ENCODE data around the gene NAALADL2.

Gene NAALADL2

DNA sequence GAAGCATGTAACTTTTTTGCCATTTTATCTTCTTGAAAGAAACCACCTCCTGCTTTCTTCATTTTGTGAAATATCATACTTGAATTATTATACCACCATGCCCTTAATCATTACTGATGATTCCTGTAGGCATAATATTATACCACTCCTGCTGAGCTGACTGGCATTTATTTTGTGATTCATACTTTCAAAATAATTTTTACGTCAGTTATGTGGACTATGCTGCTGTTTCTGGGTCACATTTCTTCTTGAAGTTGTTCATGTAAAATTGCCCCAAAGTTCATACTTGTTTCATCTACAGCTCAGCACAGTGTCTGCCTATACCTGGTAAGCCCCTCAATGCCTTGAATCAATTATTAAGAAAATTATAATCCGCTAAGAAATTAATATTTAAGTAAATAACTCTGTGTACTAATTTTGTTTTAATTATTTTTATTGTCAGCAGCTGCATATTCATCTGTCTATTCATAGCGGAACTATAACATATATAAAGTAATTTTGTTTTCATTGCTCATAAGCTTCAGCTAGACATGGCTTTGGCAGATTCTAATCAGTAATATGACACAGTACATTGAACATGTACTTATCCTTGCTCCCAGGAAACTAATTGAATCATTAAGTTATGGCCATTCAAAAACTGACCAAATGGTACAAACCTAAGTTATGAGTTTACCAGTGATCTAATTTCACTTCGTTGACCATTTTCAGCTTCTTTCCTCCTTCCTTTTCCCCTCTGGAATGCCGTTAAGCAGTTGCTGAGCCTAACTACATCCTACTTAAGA lies 160.0 kb downstream of the NAALADL2 start:
- Histone ChIP-seq H3K27me3 (ENCODE audit: insufficient read depth, low read length, poor library complexity) (no peaks in the 10 kb centered on the region), H2AK5ac (ENCODE audit: low read length) (no peak overlapping the region), H3K79me2 (ENCODE audit: control insufficient read depth, insufficient read depth, low read length) (no peaks in the 10 kb centered on the region), H3K4me3 (ENCODE audit: low read length) (no peak overlapping the region), H3K36me3 (ENCODE audit: control insufficient read depth, insufficient read depth, low read length) (no peaks in the 10 kb centered on the region), H4K5ac (ENCODE audit: low read length) (no peak overlapping the region), H3K9ac (ENCODE audit: low read length) (no peak overlapping the region), H3K4ac (ENCODE audit: low read depth, low read length) (no peak overlapping the region), H2BK120ac (ENCODE audit: low read depth, low read length) (no peak overlapping the region), H4K8ac (ENCODE audit: low read depth, low read length) (no peak overlapping the region), H2BK5ac (ENCODE audit: low read length) (no peak overlapping the region), H3K27ac (ENCODE audit: low read depth, low read length) (no peak overlapping the region), H3K23ac (ENCODE audit: low read length) (no peak overlapping the region), H2BK15ac (replicated peaks; ENCODE audit: low read depth) (no peak overlapping the region), H3K18ac (ENCODE audit: low read length) (no peak overlapping the region), H3K56ac (ENCODE audit: low read length) (no peak overlapping the region), H3K4me2 (ENCODE audit: low read length) (no peak overlapping the region), H3K4me1 (ENCODE audit: control insufficient read depth, low read depth, low read length) (no peaks in the 10 kb centered on the region), H3K79me1 (ENCODE audit: low read length) (no peaks in the 10 kb centered on the region)
- no peak for DNase-seq
- WGBS (ENCODE audit: extremely low coverage, insufficient coverage, low lambda C conversion rate), result no CpG with 5 or more reads among the region's 5 CpGs

DNA sequence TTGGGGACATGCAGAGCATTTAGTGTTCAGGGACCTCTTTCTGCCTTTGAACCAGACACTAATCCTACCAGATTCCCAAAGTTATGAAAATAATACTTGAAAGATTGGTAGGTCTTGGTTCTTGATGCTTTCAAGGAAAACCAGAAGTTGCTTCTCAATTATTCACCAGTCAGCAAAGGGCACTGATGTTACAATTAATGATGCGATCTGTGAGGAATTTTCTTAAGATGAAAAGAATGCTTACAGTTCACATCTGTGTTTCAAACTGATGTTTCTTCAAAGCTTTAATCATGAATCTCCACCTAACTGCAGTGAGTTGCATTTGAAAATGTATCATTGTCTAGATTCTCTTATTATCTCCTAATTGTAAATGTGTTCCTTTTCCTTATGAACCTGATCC lies 161.0 kb downstream of the NAALADL2 start:
- Histone ChIP-seq H2BK5ac (ENCODE audit: low read length) (no peak overlapping the region), H3K36me3 (ENCODE audit: control insufficient read depth, insufficient read depth, low read length) (no peaks in the 10 kb centered on the region), H3K4ac (ENCODE audit: low read depth, low read length) (no peak overlapping the region), H4K8ac (ENCODE audit: low read depth, low read length) (no peak overlapping the region), H3K18ac (ENCODE audit: low read length) (no peak overlapping the region), H3K56ac (ENCODE audit: low read length) (no peak overlapping the region), H3K4me3 (ENCODE audit: low read length) (no peak overlapping the region), H2BK120ac (ENCODE audit: low read depth, low read length) (no peak overlapping the region), H3K9ac (ENCODE audit: low read length) (no peak overlapping the region), H3K27me3 (ENCODE audit: insufficient read depth, low read length, poor library complexity) (no peaks in the 10 kb centered on the region), H4K5ac (ENCODE audit: low read length) (no peak overlapping the region), H3K79me1 (ENCODE audit: low read length) (no peaks in the 10 kb centered on the region), H3K4me1 (ENCODE audit: control insufficient read depth, low read depth, low read length) (no peaks in the 10 kb centered on the region), H2BK15ac (replicated peaks; ENCODE audit: low read depth) (no peak overlapping the region), H3K27ac (ENCODE audit: low read depth, low read length) (no peak overlapping the region), H2AK5ac (ENCODE audit: low read length) (no peak overlapping the region), H3K23ac (ENCODE audit: low read length) (no peak overlapping the region), H3K4me2 (ENCODE audit: low read length) (no peak overlapping the region), H3K79me2 (ENCODE audit: control insufficient read depth, insufficient read depth, low read length) (no peaks in the 10 kb centered on the region)
- peak; percentile 4 for DNase-seq
- no CpG with 5 or more reads among the region's 1 CpG for WGBS (ENCODE audit: extremely low coverage, insufficient coverage, low lambda C conversion rate)

DNA sequence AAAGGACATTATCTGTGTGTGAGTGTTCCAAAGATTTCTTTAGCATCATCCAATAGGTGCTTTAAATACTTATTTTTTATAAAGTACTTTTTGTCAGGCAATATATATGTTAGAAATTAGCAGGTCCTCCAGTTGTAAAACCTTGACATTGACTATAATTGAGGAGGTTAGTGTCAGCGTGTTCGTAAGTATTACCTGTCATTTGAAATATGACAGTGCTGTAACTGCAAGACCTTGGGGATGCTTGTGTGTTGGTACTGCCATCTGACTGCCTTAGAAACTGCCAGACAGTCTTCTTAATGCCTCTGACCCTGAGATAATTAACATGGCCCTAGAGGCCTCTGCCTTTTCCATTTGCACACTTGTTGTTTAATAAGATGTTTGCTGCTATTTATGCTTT lies 170.7 kb downstream of the NAALADL2 start:
- H3K4ac ChIP-seq (ENCODE audit: low read depth, low read length), result no peak overlapping the region
- no peak overlapping the region for H3K56ac ChIP-seq (ENCODE audit: low read length)
- no peak overlapping the region for H3K27ac ChIP-seq (ENCODE audit: low read depth, low read length)
- WGBS (ENCODE audit: extremely low coverage, insufficient coverage, low lambda C conversion rate), result no CpG with 5 or more reads among the region's 2 CpGs
- no peak overlapping the region for H4K5ac ChIP-seq (ENCODE audit: low read length)
- no peak overlapping the region for H3K4me3 ChIP-seq (ENCODE audit: low read length)
- H2BK5ac ChIP-seq (ENCODE audit: low read length), result no peak overlapping the region
- no peak overlapping the region for H4K8ac ChIP-seq (ENCODE audit: low read depth, low read length)
- no peaks in the 10 kb centered on the region for H3K27me3 ChIP-seq (ENCODE audit: insufficient read depth, low read length, poor library complexity)
- no peak overlapping the region for H2BK15ac ChIP-seq (replicated peaks; ENCODE audit: low read depth)
- no peak overlapping the region for H2AK5ac ChIP-seq (ENCODE audit: low read length)
- H3K36me3 ChIP-seq (ENCODE audit: control insufficient read depth, insufficient read depth, low read length), result no peaks in the 10 kb centered on the region
- no peaks in the 10 kb centered on the region for H3K79me1 ChIP-seq (ENCODE audit: low read length)
- H3K79me2 ChIP-seq (ENCODE audit: control insufficient read depth, insufficient read depth, low read length), result no peaks in the 10 kb centered on the region
- no peak overlapping the region for H3K23ac ChIP-seq (ENCODE audit: low read length)
- H3K4me2 ChIP-seq (ENCODE audit: low read length), result no peak overlapping the region
- H3K18ac ChIP-seq (ENCODE audit: low read length), result no peak overlapping the region
- DNase-seq, result no peak
- no peak overlapping the region for H3K9ac ChIP-seq (ENCODE audit: low read length)
- H3K4me1 ChIP-seq (ENCODE audit: control insufficient read depth, low read depth, low read length), result no peaks in the 10 kb centered on the region
- H2BK120ac ChIP-seq (ENCODE audit: low read depth, low read length), result no peak overlapping the region

DNA sequence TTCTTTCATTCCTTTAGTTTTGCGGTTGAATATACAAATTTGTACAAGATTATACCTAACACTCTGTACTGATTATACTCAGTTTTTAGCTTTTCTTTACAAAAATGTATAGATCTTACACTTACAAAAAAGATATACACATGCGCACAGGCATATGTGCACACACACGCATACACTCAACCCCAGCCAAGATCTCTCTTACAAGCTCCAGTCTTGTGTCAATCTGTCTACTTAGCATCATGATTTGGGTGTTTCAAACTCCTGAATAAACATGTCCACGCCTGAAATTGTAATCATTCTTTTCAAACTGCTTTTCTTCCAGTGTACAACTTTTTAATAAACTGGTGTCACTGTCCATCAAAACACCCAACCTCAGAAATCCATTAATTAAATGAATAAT lies 180.7 kb downstream of the NAALADL2 start:
- no CpG with 5 or more reads among the region's 4 CpGs for WGBS (ENCODE audit: extremely low coverage, insufficient coverage, low lambda C conversion rate)

DNA sequence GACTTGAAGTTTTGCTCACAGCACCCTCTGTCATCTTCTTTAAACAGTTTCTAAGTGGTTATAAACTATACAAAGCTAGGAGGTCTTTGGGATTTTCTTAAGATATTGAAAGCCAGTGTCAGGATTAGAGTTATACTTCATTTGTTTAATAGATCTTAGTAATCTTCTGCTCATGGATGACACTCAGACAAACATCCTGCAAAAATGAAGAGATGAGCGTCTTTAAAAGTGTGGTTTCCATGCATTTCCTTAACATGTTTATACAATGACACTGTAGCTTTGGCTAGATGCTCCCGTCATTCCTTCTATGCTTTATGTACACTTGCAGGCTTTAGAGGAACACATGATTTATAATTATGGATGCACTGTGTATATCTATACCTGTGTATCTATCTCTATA lies 182.2 kb downstream of the NAALADL2 start:
- H3K9ac ChIP-seq (ENCODE audit: low read length), result no peak overlapping the region
- H3K27me3 ChIP-seq (ENCODE audit: insufficient read depth, low read length, poor library complexity), result no peaks in the 10 kb centered on the region
- H3K56ac ChIP-seq (ENCODE audit: low read length), result no peak overlapping the region
- H2BK120ac ChIP-seq (ENCODE audit: low read depth, low read length), result no peak overlapping the region
- no peaks in the 10 kb centered on the region for H3K36me3 ChIP-seq (ENCODE audit: control insufficient read depth, insufficient read depth, low read length)
- H3K4me3 ChIP-seq (ENCODE audit: low read length), result no peak overlapping the region
- H2BK15ac ChIP-seq (replicated peaks; ENCODE audit: low read depth), result no peak overlapping the region
- H3K4me2 ChIP-seq (ENCODE audit: low read length), result no peak overlapping the region
- DNase-seq, result no peak
- H3K79me1 ChIP-seq (ENCODE audit: low read length), result no peaks in the 10 kb centered on the region
- no peak overlapping the region for H2BK5ac ChIP-seq (ENCODE audit: low read length)
- H3K4me1 ChIP-seq (ENCODE audit: control insufficient read depth, low read depth, low read length), result no peaks in the 10 kb centered on the region
- no peak overlapping the region for H3K27ac ChIP-seq (ENCODE audit: low read depth, low read length)
- WGBS (ENCODE audit: extremely low coverage, insufficient coverage, low lambda C conversion rate), result no CpG with 5 or more reads among the region's 2 CpGs
- no peak overlapping the region for H2AK5ac ChIP-seq (ENCODE audit: low read length)
- H3K4ac ChIP-seq (ENCODE audit: low read depth, low read length), result no peak overlapping the region
- no peaks in the 10 kb centered on the region for H3K79me2 ChIP-seq (ENCODE audit: control insufficient read depth, insufficient read depth, low read length)
- H3K18ac ChIP-seq (ENCODE audit: low read length), result no peak overlapping the region
- H4K8ac ChIP-seq (ENCODE audit: low read depth, low read length), result no peak overlapping the region
- no peak overlapping the region for H3K23ac ChIP-seq (ENCODE audit: low read length)
- no peak overlapping the region for H4K5ac ChIP-seq (ENCODE audit: low read length)

More for the DNA sequence above, 180.7 kb downstream of the NAALADL2 start:
- no peak overlapping the region for H3K18ac ChIP-seq (ENCODE audit: low read length)
- H3K4me3 ChIP-seq (ENCODE audit: low read length), result no peak overlapping the region
- H3K56ac ChIP-seq (ENCODE audit: low read length), result no peak overlapping the region
- no peak overlapping the region for H2AK5ac ChIP-seq (ENCODE audit: low read length)
- no peak overlapping the region for H2BK120ac ChIP-seq (ENCODE audit: low read depth, low read length)
- no peaks in the 10 kb centered on the region for H3K79me2 ChIP-seq (ENCODE audit: control insufficient read depth, insufficient read depth, low read length)
- no peak overlapping the region for H3K4ac ChIP-seq (ENCODE audit: low read depth, low read length)
- no peaks in the 10 kb centered on the region for H3K4me1 ChIP-seq (ENCODE audit: control insufficient read depth, low read depth, low read length)
- H3K4me2 ChIP-seq (ENCODE audit: low read length), result no peak overlapping the region
- no peak overlapping the region for H3K27ac ChIP-seq (ENCODE audit: low read depth, low read length)
- no peak overlapping the region for H2BK5ac ChIP-seq (ENCODE audit: low read length)
- no peak overlapping the region for H3K23ac ChIP-seq (ENCODE audit: low read length)
- H3K36me3 ChIP-seq (ENCODE audit: control insufficient read depth, insufficient read depth, low read length), result no peaks in the 10 kb centered on the region
- no peak overlapping the region for H4K8ac ChIP-seq (ENCODE audit: low read depth, low read length)
- DNase-seq, result no peak
- H4K5ac ChIP-seq (ENCODE audit: low read length), result no peak overlapping the region
- no peaks in the 10 kb centered on the region for H3K79me1 ChIP-seq (ENCODE audit: low read length)
- H2BK15ac ChIP-seq (replicated peaks; ENCODE audit: low read depth), result no peak overlapping the region
- H3K27me3 ChIP-seq (ENCODE audit: insufficient read depth, low read length, poor library complexity), result no peaks in the 10 kb centered on the region
- no peak overlapping the region for H3K9ac ChIP-seq (ENCODE audit: low read length)

DNA sequence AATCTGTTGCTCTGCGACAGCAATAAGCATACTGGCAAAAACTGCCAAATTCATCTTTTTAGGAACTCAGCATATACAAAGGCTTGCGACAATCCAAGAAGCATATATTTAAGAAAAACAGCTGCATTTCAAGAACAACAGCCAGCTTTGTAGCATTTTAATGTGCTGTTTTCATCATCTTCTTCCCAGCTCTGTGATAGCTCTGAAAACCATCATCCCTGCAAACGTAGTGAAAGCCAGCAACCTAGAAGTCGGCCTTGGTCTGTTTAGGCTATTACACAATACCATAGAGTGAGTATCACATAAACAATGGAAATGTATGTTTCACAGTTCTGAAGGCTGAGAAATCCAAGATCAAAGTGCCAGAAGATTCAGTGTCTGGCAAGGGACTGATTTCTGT lies 187.5 kb downstream of the NAALADL2 start:
- H3K27me3 ChIP-seq (ENCODE audit: insufficient read depth, low read length, poor library complexity), result no peaks in the 10 kb centered on the region
- H2BK15ac ChIP-seq (replicated peaks; ENCODE audit: low read depth), result no peak overlapping the region
- no peak overlapping the region for H3K4ac ChIP-seq (ENCODE audit: low read depth, low read length)

More for the DNA sequence above, 187.5 kb downstream of the NAALADL2 start:
- H2AK5ac ChIP-seq (ENCODE audit: low read length), result no peak overlapping the region
- no peak for DNase-seq
- no CpG with 5 or more reads among the region's 4 CpGs for WGBS (ENCODE audit: extremely low coverage, insufficient coverage, low lambda C conversion rate)
- no peak overlapping the region for H3K18ac ChIP-seq (ENCODE audit: low read length)
- H4K8ac ChIP-seq (ENCODE audit: low read depth, low read length), result no peak overlapping the region
- no peak overlapping the region for H3K9ac ChIP-seq (ENCODE audit: low read length)
- no peaks in the 10 kb centered on the region for H3K4me1 ChIP-seq (ENCODE audit: control insufficient read depth, low read depth, low read length)
- no peaks in the 10 kb centered on the region for H3K79me1 ChIP-seq (ENCODE audit: low read length)
- no peak overlapping the region for H3K4me3 ChIP-seq (ENCODE audit: low read length)
- H2BK5ac ChIP-seq (ENCODE audit: low read length), result no peak overlapping the region
- H3K4me2 ChIP-seq (ENCODE audit: low read length), result no peak overlapping the region
- H3K27ac ChIP-seq (ENCODE audit: low read depth, low read length), result no peak overlapping the region
- H4K5ac ChIP-seq (ENCODE audit: low read length), result no peak overlapping the region
- no peaks in the 10 kb centered on the region for H3K36me3 ChIP-seq (ENCODE audit: control insufficient read depth, insufficient read depth, low read length)
- no peak overlapping the region for H3K56ac ChIP-seq (ENCODE audit: low read length)
- no peak overlapping the region for H2BK120ac ChIP-seq (ENCODE audit: low read depth, low read length)
- no peak overlapping the region for H3K23ac ChIP-seq (ENCODE audit: low read length)
- no peaks in the 10 kb centered on the region for H3K79me2 ChIP-seq (ENCODE audit: control insufficient read depth, insufficient read depth, low read length)

All from mesendoderm (in vitro differentiated cells).